Measurements from ENCODE around the gene GP5.

Gene GP5

GRCh38 chr3:194396539-194396858, 2.6 kb downstream of the GP5 start:
- Histone ChIP-seq H3K36me3 (ENCODE audit: control insufficient read depth, insufficient read depth, low read length) (no peaks in the 10 kb centered on the region), H3K27ac (ENCODE audit: low read depth, low read length) (no peak overlapping the region), H3K4me1 (ENCODE audit: control insufficient read depth, insufficient read depth, low read length) (no peaks in the 10 kb centered on the region), H3K27me3 (ENCODE audit: control insufficient read depth, insufficient read depth, low read length) (peaks cover 2% of the 10 kb centered on the region), H3K4me3 (ENCODE audit: low read length) (peak overlapping the region; percentile 29), H3K9ac (ENCODE audit: low read length) (peak overlapping the region; percentile 11)

GRCh38 chr3:194395778-194396538, 3.1 kb downstream of the GP5 start:
- H3K27ac ChIP-seq (ENCODE audit: low read depth, low read length), result peak overlapping the region; percentile 24
- H3K9ac ChIP-seq (ENCODE audit: low read length), result peak overlapping the region; percentile 11
- H3K36me3 ChIP-seq (ENCODE audit: control insufficient read depth, insufficient read depth, low read length), result no peaks in the 10 kb centered on the region
- peaks cover 2% of the 10 kb centered on the region for H3K27me3 ChIP-seq (ENCODE audit: control insufficient read depth, insufficient read depth, low read length)
- H3K4me3 ChIP-seq (ENCODE audit: low read length), result peak overlapping the region; percentile 29
- H3K4me1 ChIP-seq (ENCODE audit: control insufficient read depth, insufficient read depth, low read length), result no peaks in the 10 kb centered on the region

- Histone ChIP-seq H3K9ac (ENCODE audit: low read length) (no peak overlapping the region), H3K4me3 (ENCODE audit: low read length) (no peak overlapping the region), H3K4me1 (ENCODE audit: control insufficient read depth, insufficient read depth, low read length) (no peaks in the 10 kb centered on the region), H3K27me3 (ENCODE audit: control insufficient read depth, insufficient read depth, low read length) (peaks cover 2% of the 10 kb centered on the region), H3K36me3 (ENCODE audit: control insufficient read depth, insufficient read depth, low read length) (no peaks in the 10 kb centered on the region), H3K27ac (ENCODE audit: low read depth, low read length) (no peak overlapping the region)
Measured at GRCh38 chr3:194395212-194395611, 3.9 kb downstream of the GP5 start.

GRCh38 chr3:194392576-194392975, 6.5 kb downstream of the GP5 start:
- Histone ChIP-seq H3K4me3 (ENCODE audit: low read length) (no peak overlapping the region), H3K36me3 (ENCODE audit: control insufficient read depth, insufficient read depth, low read length) (no peaks in the 10 kb centered on the region), H3K27me3 (ENCODE audit: control insufficient read depth, insufficient read depth, low read length) (no peaks in the 10 kb centered on the region), H3K4me1 (ENCODE audit: control insufficient read depth, insufficient read depth, low read length) (no peaks in the 10 kb centered on the region), H3K27ac (ENCODE audit: low read depth, low read length) (no peak overlapping the region), H3K9ac (ENCODE audit: low read length) (no peak overlapping the region)

GRCh38 chr3:194390835-194391234, 8.2 kb downstream of the GP5 start:
- H3K27me3 ChIP-seq (ENCODE audit: control insufficient read depth, insufficient read depth, low read length), result no peaks in the 10 kb centered on the region
- no peaks in the 10 kb centered on the region for H3K4me1 ChIP-seq (ENCODE audit: control insufficient read depth, insufficient read depth, low read length)

GRCh38 chr3:194389269-194389668, 9.8 kb downstream of the GP5 start:
- no peak overlapping the region for H3K27ac ChIP-seq (ENCODE audit: low read depth, low read length)
- H3K4me1 ChIP-seq (ENCODE audit: control insufficient read depth, insufficient read depth, low read length), result no peaks in the 10 kb centered on the region
- no peaks in the 10 kb centered on the region for H3K36me3 ChIP-seq (ENCODE audit: control insufficient read depth, insufficient read depth, low read length)
- no peaks in the 10 kb centered on the region for H3K27me3 ChIP-seq (ENCODE audit: control insufficient read depth, insufficient read depth, low read length)
- H3K9ac ChIP-seq (ENCODE audit: low read length), result no peak overlapping the region
- H3K4me3 ChIP-seq (ENCODE audit: low read length), result no peak overlapping the region

More at GRCh38 chr3:194390835-194391234, 8.2 kb downstream of the GP5 start:
- no peak overlapping the region for H3K27ac ChIP-seq (ENCODE audit: low read depth, low read length)
- H3K4me3 ChIP-seq (ENCODE audit: low read length), result no peak overlapping the region
- no peak overlapping the region for H3K9ac ChIP-seq (ENCODE audit: low read length)
- no peaks in the 10 kb centered on the region for H3K36me3 ChIP-seq (ENCODE audit: control insufficient read depth, insufficient read depth, low read length)

- H3K27ac ChIP-seq (ENCODE audit: low read depth, low read length), result no peak overlapping the region
- no peaks in the 10 kb centered on the region for H3K27me3 ChIP-seq (ENCODE audit: control insufficient read depth, insufficient read depth, low read length)
- no peaks in the 10 kb centered on the region for H3K36me3 ChIP-seq (ENCODE audit: control insufficient read depth, insufficient read depth, low read length)
- no peaks in the 10 kb centered on the region for H3K4me1 ChIP-seq (ENCODE audit: control insufficient read depth, insufficient read depth, low read length)
- H3K9ac ChIP-seq (ENCODE audit: low read length), result no peak overlapping the region
- no peak overlapping the region for H3K4me3 ChIP-seq (ENCODE audit: low read length)
Measured at GRCh38 chr3:194387926-194388418, 11.1 kb downstream of the GP5 start.

GRCh38 chr3:194387276-194387675, 11.8 kb downstream of the GP5 start:
- Histone ChIP-seq H3K4me1 (ENCODE audit: control insufficient read depth, insufficient read depth, low read length) (no peaks in the 10 kb centered on the region), H3K9ac (ENCODE audit: low read length) (no peak overlapping the region), H3K27me3 (ENCODE audit: control insufficient read depth, insufficient read depth, low read length) (no peaks in the 10 kb centered on the region), H3K36me3 (ENCODE audit: control insufficient read depth, insufficient read depth, low read length) (no peaks in the 10 kb centered on the region), H3K27ac (ENCODE audit: low read depth, low read length) (no peak overlapping the region), H3K4me3 (ENCODE audit: low read length) (no peak overlapping the region)

- no peak overlapping the region for H3K4me3 ChIP-seq (ENCODE audit: low read length)
- no peak overlapping the region for H3K9ac ChIP-seq (ENCODE audit: low read length)
- H3K27ac ChIP-seq (ENCODE audit: low read depth, low read length), result no peak overlapping the region
- H3K4me1 ChIP-seq (ENCODE audit: control insufficient read depth, insufficient read depth, low read length), result no peaks in the 10 kb centered on the region
- no peaks in the 10 kb centered on the region for H3K27me3 ChIP-seq (ENCODE audit: control insufficient read depth, insufficient read depth, low read length)
- H3K36me3 ChIP-seq (ENCODE audit: control insufficient read depth, insufficient read depth, low read length), result no peaks in the 10 kb centered on the region
Measured at GRCh38 chr3:194386648-194387047, 12.4 kb downstream of the GP5 start.

GRCh38 chr3:194386066-194386465, 13.0 kb downstream of the GP5 start:
- H3K4me3 ChIP-seq (ENCODE audit: low read length), result no peak overlapping the region
- no peaks in the 10 kb centered on the region for H3K27me3 ChIP-seq (ENCODE audit: control insufficient read depth, insufficient read depth, low read length)
- no peak overlapping the region for H3K27ac ChIP-seq (ENCODE audit: low read depth, low read length)
- H3K4me1 ChIP-seq (ENCODE audit: control insufficient read depth, insufficient read depth, low read length), result no peaks in the 10 kb centered on the region
- no peaks in the 10 kb centered on the region for H3K36me3 ChIP-seq (ENCODE audit: control insufficient read depth, insufficient read depth, low read length)
- H3K9ac ChIP-seq (ENCODE audit: low read length), result no peak overlapping the region

GRCh38 chr3:194384569-194385001, 14.5 kb downstream of the GP5 start:
- Histone ChIP-seq H3K36me3 (ENCODE audit: control insufficient read depth, insufficient read depth, low read length) (no peaks in the 10 kb centered on the region), H3K9ac (ENCODE audit: low read length) (no peak overlapping the region), H3K27ac (ENCODE audit: low read depth, low read length) (no peak overlapping the region), H3K4me1 (ENCODE audit: control insufficient read depth, insufficient read depth, low read length) (no peaks in the 10 kb centered on the region), H3K27me3 (ENCODE audit: control insufficient read depth, insufficient read depth, low read length) (no peaks in the 10 kb centered on the region), H3K4me3 (ENCODE audit: low read length) (no peak overlapping the region)

GRCh38 chr3:194384156-194384555, 14.9 kb downstream of the GP5 start:
- Histone ChIP-seq H3K27ac (ENCODE audit: low read depth, low read length) (no peak overlapping the region), H3K27me3 (ENCODE audit: control insufficient read depth, insufficient read depth, low read length) (no peaks in the 10 kb centered on the region), H3K4me3 (ENCODE audit: low read length) (no peak overlapping the region), H3K36me3 (ENCODE audit: control insufficient read depth, insufficient read depth, low read length) (no peaks in the 10 kb centered on the region), H3K4me1 (ENCODE audit: control insufficient read depth, insufficient read depth, low read length) (no peaks in the 10 kb centered on the region), H3K9ac (ENCODE audit: low read length) (no peak overlapping the region)

GRCh38 chr3:194383276-194383940, 15.7 kb downstream of the GP5 start:
- H3K4me1 ChIP-seq (ENCODE audit: control insufficient read depth, insufficient read depth, low read length), result no peaks in the 10 kb centered on the region
- no peak overlapping the region for H3K9ac ChIP-seq (ENCODE audit: low read length)
- no peak overlapping the region for H3K27ac ChIP-seq (ENCODE audit: low read depth, low read length)
- H3K36me3 ChIP-seq (ENCODE audit: control insufficient read depth, insufficient read depth, low read length), result no peaks in the 10 kb centered on the region
- no peaks in the 10 kb centered on the region for H3K27me3 ChIP-seq (ENCODE audit: control insufficient read depth, insufficient read depth, low read length)
- H3K4me3 ChIP-seq (ENCODE audit: low read length), result no peak overlapping the region

Data from rectal smooth muscle tissue (tissue), 1 donor.